ENCODE results near the gene SPRED1. TPM values are rescaled to one million over a fixed set of nuclear protein-coding genes. Genes with fewer than 3 reads are reported as not detected.

SPRED1 gene
- total RNA-seq, result 12.9 and 14.6 TPM in 2 replicates

GRCh38 chr15:38252481-38253350 lies at the start of gene SPRED1:
SPRED1 (plus strand) TSS chr15:38252836; CDS start chr15:38253186, 350 bp downstream.

Other genes starting within 250 kb of the SPRED1 start
- gene FAM98B, start 201.3 kb downstream of the SPRED1 start, total RNA-seq, result 3.4 and 4.3 TPM in 2 replicates

Measured in mesangial cell (primary cell).